Breast epithelium (tissue), 3 donors: ENCODE measurements around the gene SLC6A11.

Experiments used
- CTCF ChIP-seq, 3 donors: fragments of 450-650 bp; IDR thresholded peaks; one replicate each; pipeline ENCODE4 v1.5.1; 2016 to 2017; ENCODE audit warnings: antibody characterized with exemption in 3 of 3, mild to moderate bottlenecking in 3 of 3, moderate library complexity in 3 of 3
- POLR2A ChIP-seq: fragments of 450-650 bp; IDR thresholded peaks from one replicate; pipeline ENCODE4 v1.6.1; 2016; ENCODE audit warnings: antibody characterized with exemption, mild to moderate bottlenecking, moderate library complexity
- POLR2AphosphoS5 ChIP-seq, 3 donors: sonication (generic); formaldehyde crosslinking; IDR thresholded peaks; one replicate each; pipeline ENCODE4 v1.6.1; 2017; ENCODE audit warnings: antibody characterized with exemption in 3 of 3

- TF ChIP-seq POLR2A = no peak
- TF ChIP-seq CTCF (IDR thresholded peaks at IDR 0.05) = no peak
- no peak for TF ChIP-seq POLR2AphosphoS5 (IDR thresholded peaks at IDR 0.05)
Observed at GRCh38 chr3:10770547-10770946, 45.5 kb upstream of the SLC6A11 start.
